ENCODE measurements around the gene PPM1A.
A peak's percentile ranks its signal among the peaks of the same experiment; 100 is the strongest.

PPM1A gene

GRCh38 chr14:60248697-60249318, at the start of gene PPM1A:
PPM1A (plus strand) TSS chr14:60249221; CDS start chr14:60282704, 33,483 bp downstream.
- peak within 1 kb of the TSS; percentile 80 for H3K4me3 ChIP-seq (ENCODE audit: insufficient read depth, low read length, poor library complexity, severe bottlenecking)
- 0 out of 2 replicates have a peak, but pooled peaks cover 5% of the 10 kb centered on the region for H3K36me3 ChIP-seq (ENCODE audit: low read length)
- H3K79me2 ChIP-seq (ENCODE audit: insufficient read depth, low read length), result peaks cover 40% of the 10 kb centered on the region
- H3F3A ChIP-seq (ENCODE audit: insufficient read depth), result peaks cover 8% of the 10 kb centered on the region; the same call in 1 of the 2 replicates
- H4K20me1 ChIP-seq (ENCODE audit: low read depth, low read length), result peaks cover 25% of the 10 kb centered on the region
- H3K9me2 ChIP-seq (replicated peaks; ENCODE audit: insufficient read depth, low read length), result no peaks in the 10 kb centered on the region
- peak within 1 kb of the TSS; percentile 95 for H3K4me2 ChIP-seq (ENCODE audit: low read depth, low read length, poor library complexity, severe bottlenecking)
- H3K27me3 ChIP-seq (ENCODE audit: low read length), result no peaks in the 10 kb centered on the region
- H2AFZ ChIP-seq (ENCODE audit: low read depth, low read length, severe bottlenecking), result peak within 1 kb of the TSS; percentile 83
- H3K27ac ChIP-seq (ENCODE audit: low read depth, low read length), result peak within 1 kb of the TSS; percentile 87
- peak within 1 kb of the TSS; percentile 91 for H3K9ac ChIP-seq (ENCODE audit: low read length)
- no peaks in the 10 kb centered on the region for H3K9me3 ChIP-seq (ENCODE audit: insufficient read depth, low read length)
- TF ChIP-seq, protein P1, sequence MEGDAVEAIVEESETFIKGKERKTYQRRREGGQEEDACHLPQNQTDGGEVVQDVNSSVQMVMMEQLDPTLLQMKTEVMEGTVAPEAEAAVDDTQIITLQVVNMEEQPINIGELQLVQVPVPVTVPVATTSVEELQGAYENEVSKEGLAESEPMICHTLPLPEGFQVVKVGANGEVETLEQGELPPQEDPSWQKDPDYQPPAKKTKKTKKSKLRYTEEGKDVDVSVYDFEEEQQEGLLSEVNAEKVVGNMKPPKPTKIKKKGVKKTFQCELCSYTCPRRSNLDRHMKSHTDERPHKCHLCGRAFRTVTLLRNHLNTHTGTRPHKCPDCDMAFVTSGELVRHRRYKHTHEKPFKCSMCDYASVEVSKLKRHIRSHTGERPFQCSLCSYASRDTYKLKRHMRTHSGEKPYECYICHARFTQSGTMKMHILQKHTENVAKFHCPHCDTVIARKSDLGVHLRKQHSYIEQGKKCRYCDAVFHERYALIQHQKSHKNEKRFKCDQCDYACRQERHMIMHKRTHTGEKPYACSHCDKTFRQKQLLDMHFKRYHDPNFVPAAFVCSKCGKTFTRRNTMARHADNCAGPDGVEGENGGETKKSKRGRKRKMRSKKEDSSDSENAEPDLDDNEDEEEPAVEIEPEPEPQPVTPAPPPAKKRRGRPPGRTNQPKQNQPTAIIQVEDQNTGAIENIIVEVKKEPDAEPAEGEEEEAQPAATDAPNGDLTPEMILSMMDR (IDR thresholded peaks at IDR 0.05; ENCODE audit: insufficient read depth, low read length, poor library complexity, severe bottlenecking), result no peak
- no peak for TF ChIP-seq EZH2phosphoT487 (conservative IDR thresholded peaks at IDR 0.05; ENCODE audit: low read length)

GRCh38 chr14:60199321-60199720, 49.7 kb upstream of the PPM1A start:
- Histone ChIP-seq H3K4me3 (ENCODE audit: insufficient read depth, low read length, poor library complexity, severe bottlenecking) (no peak overlapping the region), H3K36me3 (ENCODE audit: low read length) (no peaks in the 10 kb centered on the region), H3K4me2 (ENCODE audit: low read depth, low read length, poor library complexity, severe bottlenecking) (no peak overlapping the region), H3K79me2 (ENCODE audit: insufficient read depth, low read length) (no peaks in the 10 kb centered on the region), H3F3A (ENCODE audit: insufficient read depth) (no peaks in the 10 kb centered on the region), H3K9me2 (replicated peaks; ENCODE audit: insufficient read depth, low read length) (no peaks in the 10 kb centered on the region), H3K9me3 (ENCODE audit: insufficient read depth, low read length) (no peaks in the 10 kb centered on the region), H2AFZ (ENCODE audit: low read depth, low read length, severe bottlenecking) (no peak overlapping the region), H3K27me3 (ENCODE audit: low read length) (no peaks in the 10 kb centered on the region), H3K27ac (ENCODE audit: low read depth, low read length) (no peak overlapping the region), H3K9ac (ENCODE audit: low read length) (no peak overlapping the region), H4K20me1 (ENCODE audit: low read depth, low read length) (no peaks in the 10 kb centered on the region)
- TF ChIP-seq, protein P1 (IDR thresholded peaks at IDR 0.05; ENCODE audit: insufficient read depth, low read length, poor library complexity, severe bottlenecking), result no peak
- no peak for TF ChIP-seq EZH2phosphoT487 (conservative IDR thresholded peaks at IDR 0.05; ENCODE audit: low read length)

- no peak overlapping the region for H3K4me3 ChIP-seq (ENCODE audit: insufficient read depth, low read length, poor library complexity, severe bottlenecking)
Measured at GRCh38 chr14:60204104-60204842, 44.7 kb upstream of the PPM1A start.

More at GRCh38 chr14:60204104-60204842, 44.7 kb upstream of the PPM1A start:
- no peak overlapping the region for H3K9ac ChIP-seq (ENCODE audit: low read length)
- TF ChIP-seq EZH2phosphoT487 (conservative IDR thresholded peaks at IDR 0.05; ENCODE audit: low read length), result no peak
- TF ChIP-seq, protein P1 (IDR thresholded peaks at IDR 0.05; ENCODE audit: insufficient read depth, low read length, poor library complexity, severe bottlenecking), result no peak
- no peak overlapping the region for H2AFZ ChIP-seq (ENCODE audit: low read depth, low read length, severe bottlenecking)
- H3K27ac ChIP-seq (ENCODE audit: low read depth, low read length), result no peak overlapping the region
- no peaks in the 10 kb centered on the region for H3K36me3 ChIP-seq (ENCODE audit: low read length)
- no peaks in the 10 kb centered on the region for H3K79me2 ChIP-seq (ENCODE audit: insufficient read depth, low read length)
- peak overlapping the region; percentile 13 for H3K4me2 ChIP-seq (ENCODE audit: low read depth, low read length, poor library complexity, severe bottlenecking)
- H3F3A ChIP-seq (ENCODE audit: insufficient read depth), result no peaks in the 10 kb centered on the region
- no peaks in the 10 kb centered on the region for H3K27me3 ChIP-seq (ENCODE audit: low read length)
- H3K9me2 ChIP-seq (replicated peaks; ENCODE audit: insufficient read depth, low read length), result no peaks in the 10 kb centered on the region
- no peaks in the 10 kb centered on the region for H4K20me1 ChIP-seq (ENCODE audit: low read depth, low read length)
- no peaks in the 10 kb centered on the region for H3K9me3 ChIP-seq (ENCODE audit: insufficient read depth, low read length)
